ENCODE data around the gene COA8. TPM values are rescaled to one million over a fixed set of nuclear protein-coding genes. Genes with fewer than 3 reads are reported as not detected.
A peak's percentile ranks its signal among the peaks of the same experiment; 100 is the strongest.

COA8 gene
- total RNA-seq, 1 donor from 2014 or later: 45.2 TPM

DNA sequence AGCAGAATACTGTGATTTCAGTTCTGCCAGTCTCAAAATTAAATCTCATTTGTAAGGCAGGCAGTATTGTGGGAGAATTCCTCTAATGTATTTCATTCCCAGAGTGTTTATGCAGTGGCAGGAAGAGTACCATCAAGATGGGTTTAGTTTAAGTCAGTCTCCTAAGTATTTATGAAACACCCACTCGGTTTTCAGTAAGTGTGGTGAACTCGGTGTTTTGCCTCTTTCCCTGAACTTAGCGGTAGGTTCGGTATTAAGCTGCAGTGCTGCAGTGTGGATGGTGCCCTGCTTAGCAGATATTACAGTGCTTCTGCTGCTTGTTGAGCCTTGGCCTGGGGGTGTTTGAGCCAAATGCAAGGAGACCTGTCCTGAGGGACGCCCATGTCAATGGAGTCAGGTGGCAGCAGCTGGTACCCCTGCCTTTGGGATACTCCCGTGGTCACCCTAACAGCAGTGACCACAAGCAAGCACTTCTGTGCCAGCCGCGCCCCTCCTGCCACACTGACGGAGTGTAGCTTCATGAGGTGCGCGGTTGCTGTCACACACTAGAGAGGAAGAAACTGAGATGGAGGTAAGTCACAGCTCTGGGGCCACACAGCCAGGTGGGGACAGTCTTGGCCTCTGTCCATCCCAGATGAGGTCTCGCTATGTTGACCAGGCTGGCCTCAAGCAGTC is 15.8 kb downstream of the COA8 start:
- Mint-ChIP-seq H3K4me1 (ENCODE audit: unreplicated experiment) (no peaks in the 10 kb centered on the region), H3K36me3 (ENCODE audit: low read depth, unreplicated experiment) (peaks cover 28% of the 10 kb centered on the region), H3K27ac (ENCODE audit: unreplicated experiment) (no peak overlapping the region), H3K27me3 (ENCODE audit: unreplicated experiment) (peaks cover 7% of the 10 kb centered on the region), H3K9me3 (ENCODE audit: unreplicated experiment) (no peaks in the 10 kb centered on the region), H3K4me3 (ENCODE audit: unreplicated experiment) (no peak overlapping the region)
- no peak for DNase-seq (ENCODE audit: low spot score)
- no peak for TF ChIP-seq CTCF (IDR thresholded peaks at IDR 0.05; ENCODE audit: unreplicated experiment)

GRCh38 chr14:103581206-103581605 is 18.4 kb downstream of the COA8 start:
- H3K27me3 Mint-ChIP-seq (ENCODE audit: unreplicated experiment): peaks cover 4% of the 10 kb centered on the region
- H3K4me1 Mint-ChIP-seq (ENCODE audit: unreplicated experiment): no peaks in the 10 kb centered on the region
- H3K4me3 Mint-ChIP-seq (ENCODE audit: unreplicated experiment): no peak overlapping the region
- no peak for TF ChIP-seq CTCF (IDR thresholded peaks at IDR 0.05; ENCODE audit: unreplicated experiment)
- peaks cover 25% of the 10 kb centered on the region for H3K36me3 Mint-ChIP-seq (ENCODE audit: low read depth, unreplicated experiment)
- DNase-seq (ENCODE audit: low spot score): no peak
- no peaks in the 10 kb centered on the region for H3K9me3 Mint-ChIP-seq (ENCODE audit: unreplicated experiment)
- H3K27ac Mint-ChIP-seq (ENCODE audit: unreplicated experiment): no peak overlapping the region

- H3K9me3 Mint-ChIP-seq (ENCODE audit: unreplicated experiment): no peaks in the 10 kb centered on the region
- H3K4me3 Mint-ChIP-seq (ENCODE audit: unreplicated experiment): no peak overlapping the region
- H3K27ac Mint-ChIP-seq (ENCODE audit: unreplicated experiment): no peak overlapping the region
- H3K36me3 Mint-ChIP-seq (ENCODE audit: low read depth, unreplicated experiment): peaks cover 28% of the 10 kb centered on the region
- no peak for TF ChIP-seq CTCF (IDR thresholded peaks at IDR 0.05; ENCODE audit: unreplicated experiment)
- H3K27me3 Mint-ChIP-seq (ENCODE audit: unreplicated experiment): peaks cover 1% of the 10 kb centered on the region
- H3K4me1 Mint-ChIP-seq (ENCODE audit: unreplicated experiment): no peaks in the 10 kb centered on the region
- no peak for DNase-seq (ENCODE audit: low spot score)
Observed at GRCh38 chr14:103581954-103582703, 19.4 kb downstream of the COA8 start.

DNA sequence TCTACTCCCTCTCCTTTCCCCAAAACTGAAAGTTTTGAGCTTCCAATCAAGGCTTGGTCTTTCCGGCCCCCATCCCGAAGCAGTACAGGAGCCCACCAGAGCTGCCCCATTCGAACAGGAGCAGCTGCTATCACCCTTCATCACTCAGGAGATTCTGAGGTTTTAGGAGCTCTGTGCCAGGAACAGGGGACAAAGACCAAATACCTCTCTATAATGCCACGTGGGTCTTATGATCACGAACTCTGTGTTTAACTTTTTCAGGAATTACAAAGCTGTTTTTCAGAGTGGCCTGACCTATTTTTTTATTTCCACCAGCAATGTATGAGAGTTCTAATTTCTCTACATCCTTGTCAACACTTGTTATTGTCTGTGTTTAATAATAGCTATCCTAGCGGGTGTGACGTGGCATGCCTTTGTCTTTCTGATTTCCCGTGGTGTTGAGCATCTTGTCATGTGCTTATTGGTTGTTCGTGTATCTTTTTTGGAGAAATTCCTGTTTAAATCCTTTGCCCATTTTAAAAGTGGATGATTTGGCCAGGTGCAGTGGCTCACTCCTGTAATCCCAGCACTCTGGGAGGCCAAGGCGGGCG is 21.7 kb downstream of the COA8 start:
- no peak for DNase-seq (ENCODE audit: low spot score)
- no peak overlapping the region for H3K27ac Mint-ChIP-seq (ENCODE audit: unreplicated experiment)
- no peaks in the 10 kb centered on the region for H3K4me1 Mint-ChIP-seq (ENCODE audit: unreplicated experiment)
- no peak overlapping the region for H3K4me3 Mint-ChIP-seq (ENCODE audit: unreplicated experiment)
- H3K27me3 Mint-ChIP-seq (ENCODE audit: unreplicated experiment): peaks cover 1% of the 10 kb centered on the region
- H3K36me3 Mint-ChIP-seq (ENCODE audit: low read depth, unreplicated experiment): peaks cover 20% of the 10 kb centered on the region
- no peak for TF ChIP-seq CTCF (IDR thresholded peaks at IDR 0.05; ENCODE audit: unreplicated experiment)
- no peaks in the 10 kb centered on the region for H3K9me3 Mint-ChIP-seq (ENCODE audit: unreplicated experiment)

DNA sequence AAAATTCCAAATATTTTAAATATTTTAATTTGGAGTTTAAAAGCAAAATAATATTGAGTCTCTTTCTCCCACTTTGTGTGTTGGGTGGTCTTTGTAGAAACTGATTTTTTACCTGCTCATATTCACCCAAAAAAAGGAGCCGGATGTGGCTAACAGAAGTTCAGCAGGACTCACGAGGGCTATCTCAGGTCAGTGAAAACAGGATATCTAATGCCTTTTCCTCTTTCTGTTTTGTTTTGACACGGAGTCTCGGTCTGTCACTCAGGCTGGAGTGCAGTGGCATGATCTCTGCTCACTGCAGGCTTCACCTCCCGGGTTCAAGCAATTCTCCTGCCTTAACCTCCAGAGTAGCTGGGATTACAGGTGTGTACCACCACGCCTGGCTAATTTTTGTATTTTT is 30.8 kb downstream of the COA8 start:
- Mint-ChIP-seq H3K4me3 (ENCODE audit: unreplicated experiment) (peak overlapping the region; percentile 11), H3K4me1 (ENCODE audit: unreplicated experiment) (peaks cover 22% of the 10 kb centered on the region), H3K27ac (ENCODE audit: unreplicated experiment) (peak overlapping the region; percentile 80), H3K27me3 (ENCODE audit: unreplicated experiment) (no peaks in the 10 kb centered on the region), H3K36me3 (ENCODE audit: low read depth, unreplicated experiment) (peaks cover 9% of the 10 kb centered on the region), H3K9me3 (ENCODE audit: unreplicated experiment) (no peaks in the 10 kb centered on the region)
- DNase-seq (ENCODE audit: low spot score): peak; percentile 17
- TF ChIP-seq CTCF (IDR thresholded peaks at IDR 0.05; ENCODE audit: unreplicated experiment): no peak
